ELF-1 (cell line): Measurements from ENCODE around the gene LCK.

Experiments used
- DNase-seq: peaks from one replicate; pipeline ENCODE4 v3.0.0-alpha.2; 2016; ENCODE audit warnings: low read depth, low spot score

The LCK gene

GRCh38 chr1:32318127-32318869 is 67.2 kb downstream of the LCK start:
- no peak for DNase-seq

- DNase-seq, result no peak
Measured at GRCh38 chr1:32321712-32322291, 70.7 kb downstream of the LCK start.

GRCh38 chr1:32327204-32327603 is 76.1 kb downstream of the LCK start:
- no peak for DNase-seq

GRCh38 chr1:32329931-32330466 is 78.9 kb downstream of the LCK start:
- no peak for DNase-seq

- no peak for DNase-seq
Measured at GRCh38 chr1:32330558-32331151, 79.6 kb downstream of the LCK start.

GRCh38 chr1:32331549-32331948 is 80.5 kb downstream of the LCK start:
- no peak for DNase-seq

- peak; percentile 76 for DNase-seq
Measured at GRCh38 chr1:32332290-32333079, 81.4 kb downstream of the LCK start.

GRCh38 chr1:32333251-32333963 is 82.3 kb downstream of the LCK start:
- DNase-seq, result no peak

- peak; percentile 51 for DNase-seq
Measured at GRCh38 chr1:32334274-32334861, 83.3 kb downstream of the LCK start.

- DNase-seq, result peak; percentile 60
Measured at GRCh38 chr1:32334864-32335534, 83.9 kb downstream of the LCK start.

- DNase-seq, result no peak
Measured at GRCh38 chr1:32335535-32335789, 84.4 kb downstream of the LCK start.
